ENCODE data around the gene CD247.
A peak's percentile ranks its signal among the peaks of the same experiment; 100 is the strongest.

Gene CD247

GRCh38 chr1:167548059-167548932 is 30.0 kb upstream of the CD247 start:
- Mint-ChIP-seq H3K27me3 (no peaks in the 10 kb centered on the region), H3K4me3 (no peak overlapping the region), H3K4me1 (ENCODE audit: low read depth) (peaks cover 24% of the 10 kb centered on the region), H3K36me3 (ENCODE audit: low read depth) (peaks cover 16% of the 10 kb centered on the region), H3K9me3 (no peaks in the 10 kb centered on the region), H3K27ac (no peak overlapping the region)

GRCh38 chr1:167546935-167547334 is 28.6 kb upstream of the CD247 start:
- Mint-ChIP-seq H3K4me1 (ENCODE audit: low read depth) (peaks cover 23% of the 10 kb centered on the region), H3K4me3 (no peak overlapping the region), H3K9me3 (no peaks in the 10 kb centered on the region), H3K27me3 (no peaks in the 10 kb centered on the region), H3K27ac (no peak overlapping the region), H3K36me3 (ENCODE audit: low read depth) (peaks cover 21% of the 10 kb centered on the region)

- Mint-ChIP-seq H3K9me3 (no peaks in the 10 kb centered on the region), H3K4me1 (ENCODE audit: low read depth) (peaks cover 19% of the 10 kb centered on the region), H3K27ac (no peak overlapping the region), H3K27me3 (no peaks in the 10 kb centered on the region), H3K4me3 (no peak overlapping the region), H3K36me3 (ENCODE audit: low read depth) (peaks cover 21% of the 10 kb centered on the region)
These were observed 27.0 kb upstream of the CD247 start for GRCh38 chr1:167545349-167545748.

- H3K9me3 Mint-ChIP-seq: no peaks in the 10 kb centered on the region
- H3K36me3 Mint-ChIP-seq (ENCODE audit: low read depth): peaks cover 21% of the 10 kb centered on the region
- no peaks in the 10 kb centered on the region for H3K27me3 Mint-ChIP-seq
- peaks cover 23% of the 10 kb centered on the region for H3K4me1 Mint-ChIP-seq (ENCODE audit: low read depth)
- H3K27ac Mint-ChIP-seq: no peak overlapping the region
- H3K4me3 Mint-ChIP-seq: no peak overlapping the region
These were observed 26.2 kb upstream of the CD247 start for GRCh38 chr1:167544447-167545093.

GRCh38 chr1:167543199-167543990 is 25.1 kb upstream of the CD247 start:
- no peak overlapping the region for H3K27ac Mint-ChIP-seq
- H3K9me3 Mint-ChIP-seq: no peaks in the 10 kb centered on the region
- H3K4me1 Mint-ChIP-seq (ENCODE audit: low read depth): peaks cover 33% of the 10 kb centered on the region
- H3K36me3 Mint-ChIP-seq (ENCODE audit: low read depth): peaks cover 21% of the 10 kb centered on the region
- H3K27me3 Mint-ChIP-seq: no peaks in the 10 kb centered on the region
- no peak overlapping the region for H3K4me3 Mint-ChIP-seq

- no peak overlapping the region for H3K4me3 Mint-ChIP-seq
- H3K4me1 Mint-ChIP-seq (ENCODE audit: low read depth): peaks cover 30% of the 10 kb centered on the region
These were observed 24.0 kb upstream of the CD247 start for GRCh38 chr1:167542109-167543032.

GRCh38 chr1:167541610-167542009 is 23.3 kb upstream of the CD247 start:
- Mint-ChIP-seq H3K27ac (no peak overlapping the region), H3K4me3 (no peak overlapping the region)

More at GRCh38 chr1:167542109-167543032, 24.0 kb upstream of the CD247 start:
- Mint-ChIP-seq H3K27me3 (no peaks in the 10 kb centered on the region), H3K9me3 (no peaks in the 10 kb centered on the region), H3K36me3 (ENCODE audit: low read depth) (peaks cover 17% of the 10 kb centered on the region), H3K27ac (peak overlapping the region; percentile 9)

GRCh38 chr1:167541003-167541402 is 22.7 kb upstream of the CD247 start:
- H3K36me3 Mint-ChIP-seq (ENCODE audit: low read depth): peaks cover 7% of the 10 kb centered on the region
- peaks cover 30% of the 10 kb centered on the region for H3K4me1 Mint-ChIP-seq (ENCODE audit: low read depth)
- H3K9me3 Mint-ChIP-seq: no peaks in the 10 kb centered on the region
- no peaks in the 10 kb centered on the region for H3K27me3 Mint-ChIP-seq
- H3K4me3 Mint-ChIP-seq: no peak overlapping the region
- H3K27ac Mint-ChIP-seq: no peak overlapping the region

More at GRCh38 chr1:167541610-167542009, 23.3 kb upstream of the CD247 start:
- H3K36me3 Mint-ChIP-seq (ENCODE audit: low read depth): peaks cover 11% of the 10 kb centered on the region
- peaks cover 30% of the 10 kb centered on the region for H3K4me1 Mint-ChIP-seq (ENCODE audit: low read depth)
- H3K27me3 Mint-ChIP-seq: no peaks in the 10 kb centered on the region
- no peaks in the 10 kb centered on the region for H3K9me3 Mint-ChIP-seq

GRCh38 chr1:167538657-167539056 is 20.3 kb upstream of the CD247 start:
- Mint-ChIP-seq H3K4me1 (ENCODE audit: low read depth) (peaks cover 30% of the 10 kb centered on the region), H3K9me3 (no peaks in the 10 kb centered on the region), H3K27me3 (no peaks in the 10 kb centered on the region), H3K27ac (peak overlapping the region; percentile 21), H3K36me3 (ENCODE audit: low read depth) (peaks cover 4% of the 10 kb centered on the region), H3K4me3 (no peak overlapping the region)

GRCh38 chr1:167533851-167534300 is 15.5 kb upstream of the CD247 start:
- Mint-ChIP-seq H3K27me3 (no peaks in the 10 kb centered on the region), H3K9me3 (no peaks in the 10 kb centered on the region), H3K36me3 (ENCODE audit: low read depth) (no peaks in the 10 kb centered on the region), H3K4me1 (ENCODE audit: low read depth) (peaks cover 3% of the 10 kb centered on the region), H3K4me3 (no peak overlapping the region), H3K27ac (no peak overlapping the region)

GRCh38 chr1:167532964-167533824 is 14.9 kb upstream of the CD247 start:
- no peaks in the 10 kb centered on the region for H3K36me3 Mint-ChIP-seq (ENCODE audit: low read depth)
- H3K27me3 Mint-ChIP-seq: no peaks in the 10 kb centered on the region
- H3K9me3 Mint-ChIP-seq: no peaks in the 10 kb centered on the region
- no peak overlapping the region for H3K27ac Mint-ChIP-seq
- no peak overlapping the region for H3K4me3 Mint-ChIP-seq
- H3K4me1 Mint-ChIP-seq (ENCODE audit: low read depth): no peaks in the 10 kb centered on the region

GRCh38 chr1:167532375-167532774 is 14.0 kb upstream of the CD247 start:
- no peaks in the 10 kb centered on the region for H3K27me3 Mint-ChIP-seq
- H3K9me3 Mint-ChIP-seq: no peaks in the 10 kb centered on the region
- no peaks in the 10 kb centered on the region for H3K4me1 Mint-ChIP-seq (ENCODE audit: low read depth)
- no peak overlapping the region for H3K4me3 Mint-ChIP-seq
- no peaks in the 10 kb centered on the region for H3K36me3 Mint-ChIP-seq (ENCODE audit: low read depth)
- no peak overlapping the region for H3K27ac Mint-ChIP-seq

GRCh38 chr1:167529829-167530474 is 11.6 kb upstream of the CD247 start:
- Mint-ChIP-seq H3K27ac (no peak overlapping the region), H3K9me3 (no peaks in the 10 kb centered on the region), H3K4me1 (ENCODE audit: low read depth) (no peaks in the 10 kb centered on the region), H3K4me3 (no peak overlapping the region), H3K36me3 (ENCODE audit: low read depth) (no peaks in the 10 kb centered on the region), H3K27me3 (no peaks in the 10 kb centered on the region)
